K562 (cell line): ENCODE measurements around the gene APBB2. TPM values are rescaled to one million over a fixed set of nuclear protein-coding genes. Genes with fewer than 3 reads are reported as not detected.

Experiments used
- ATAC-seq: fragments of 200-7000 bp; cut with Tn5 transposase; 3 replicates; pipeline ENCODE4 v1.9.1; 2020; ENCODE audit warnings: moderate library complexity
- BruUV-seq: library from RNA; stranded (reverse); fragments of 400-500 nt; replicated peaks from 2 replicates; lab custom pipeline; 2021; lab: Mats Ljungman, UMichigan
- CTCF ChIA-PET: fragments of 300-600 bp; formaldehyde crosslinking; extraction: SDS; loops from one replicate; lab custom pipeline; 2021; ENCODE audit warnings: low intra/inter-chr PET ratio; lab: Yijun Ruan, JAX
- POLR2A ChIA-PET: fragments of 300-600, 350-650 bp; sonication (Branson Sonifier 250); formaldehyde crosslinking; extraction: SDS; loops from one replicate; lab custom pipeline; 2021; ENCODE audit warnings: antibody characterized with exemption, inconsistent platforms; lab: Yijun Ruan, JAX
- DNase-seq, 4 experiments: peaks; one replicate each; pipeline versions ENCODE4 v3.0.0 to v3.0.0-alpha.2; 2011 to 2018; ENCODE audit warnings: low spot score in 3 of 4, mixed read lengths in 3 of 4; ENCODE audit errors: extremely low read depth in 1 of 4
- FAIRE-seq: peaks from 2 replicates; lab custom pipeline; 2011; peaks lifted over from hg19 to GRCh38; lab: Jason Lieb, UNC
- H2AFZ ChIP-seq: 2 replicates; pipeline ENCODE4 v1.6.0; 2011; ENCODE audit warnings: low read depth, low read length, control low read depth, inconsistent platforms
- H3K27ac ChIP-seq: fragments of 200-600 bp; 3 replicates; pipeline ENCODE4 v1.8.0; 2011; ENCODE audit warnings: low read depth, mild to moderate bottlenecking, control low read depth, inconsistent platforms, low read length, moderate library complexity, mixed read lengths; ENCODE audit errors: extremely low read depth
- H3K27me3 ChIP-seq, 2 experiments: fragments of 300-600 bp in 1 of 2; 2 replicates in 1 of 2; 3 replicates in 1 of 2; pipeline versions ENCODE4 v1.6.0 to v1.8.0; 2011; ENCODE audit warnings: inconsistent platforms in 2 of 2, low read length in 2 of 2, mild to moderate bottlenecking in 1 of 2, mixed read lengths in 1 of 2, moderate library complexity in 1 of 2; ENCODE audit not compliant: control insufficient read depth in 2 of 2, insufficient read depth in 2 of 2
- H3K36me3 ChIP-seq: fragments of 300-600 bp; 3 replicates; pipeline ENCODE4 v1.8.0; 2011; ENCODE audit warnings: mild to moderate bottlenecking, low read length, inconsistent platforms; ENCODE audit not compliant: control insufficient read depth, insufficient read depth
- H3K4me1 ChIP-seq, 2 experiments: fragments of 200-600 bp in 1 of 2; replicated peaks in 1 of 2; 2 replicates in 1 of 2; 3 replicates in 1 of 2; pipeline versions ENCODE4 v1.5.1 to v1.8.0; 2011; ENCODE audit warnings: inconsistent platforms in 2 of 2, low read length in 2 of 2, mild to moderate bottlenecking in 1 of 2, mixed read lengths in 1 of 2, moderate library complexity in 1 of 2; ENCODE audit not compliant: control insufficient read depth in 2 of 2, insufficient read depth in 2 of 2
- H3K4me2 ChIP-seq: 2 replicates; pipeline ENCODE4 v1.6.1; 2011; ENCODE audit warnings: low read length, control low read depth, inconsistent platforms, mixed read lengths; ENCODE audit not compliant: insufficient read depth
- H3K4me3 ChIP-seq: fragments of 200-600 bp; sonication (generic), shearing (Covaris generic); 2 replicates; pipeline ENCODE4 v1.5.1; 2016; ENCODE audit warnings: control low read depth, inconsistent platforms
- H3K79me2 ChIP-seq: fragments of 200-600 bp; 3 replicates; pipeline ENCODE4 v1.8.0; 2011; ENCODE audit warnings: low read length, inconsistent platforms; ENCODE audit not compliant: control insufficient read depth, insufficient read depth
- H3K9ac ChIP-seq, 2 experiments: 2 replicates each; pipeline versions ENCODE4 v1.6.0 to v1.6.1; 2011; ENCODE audit warnings: low read depth in 2 of 2, low read length in 2 of 2, control low read depth in 1 of 2, inconsistent platforms in 1 of 2, mild to moderate bottlenecking in 1 of 2, mixed read lengths in 1 of 2; ENCODE audit not compliant: insufficient read depth in 1 of 2
- H3K9me1 ChIP-seq: one replicate; pipeline ENCODE4 v1.6.0; 2011; ENCODE audit warnings: inconsistent platforms, mild to moderate bottlenecking, low read length, moderate library complexity; ENCODE audit not compliant: control insufficient read depth, insufficient read depth
- H3K9me3 ChIP-seq: replicated peaks from 2 replicates; pipeline ENCODE4 v1.5.1; 2011; ENCODE audit warnings: low read depth, low read length, inconsistent platforms; ENCODE audit not compliant: control insufficient read depth, insufficient read depth
- H4K20me1 ChIP-seq: replicated peaks from 2 replicates; pipeline ENCODE4 v1.6.1; 2011; ENCODE audit warnings: low read length, inconsistent platforms, mixed read lengths; ENCODE audit not compliant: control insufficient read depth, insufficient read depth
- CC2D1A ChIP-seq: fragments of 450-650 bp; IDR thresholded peaks from 2 replicates; pipeline ENCODE4 v1.6.1; 2017; ENCODE audit warnings: mild to moderate bottlenecking
- FOSL1 ChIP-seq: fragments of 200-800 bp; sonication (Bioruptor generic); conservative IDR thresholded peaks from 2 replicates; pipeline ENCODE4 v1.6.1; 2016; ENCODE audit warnings: missing genetic modification characterization, missing compliant biosample characterization
- GABPB2 ChIP-seq: fragments of 250-450 bp; sonication (Bioruptor Pico); conservative IDR thresholded peaks from 2 replicates; pipeline ENCODE4 v1.5.1; 2021; ENCODE audit warnings: mild to moderate bottlenecking
- HEY1 ChIP-seq: fragments of 250-450 bp; sonication (Bioruptor Pico); IDR thresholded peaks from 2 replicates; pipeline ENCODE4 v1.5.0; 2020; ENCODE audit warnings: mild to moderate bottlenecking, moderate library complexity, borderline replicate concordance
- MYBL2 ChIP-seq, 2 experiments: fragments of 450-650 bp in 1 of 2; sonication (generic) in 1 of 2; formaldehyde crosslinking in 1 of 2; IDR thresholded peaks; 2 replicates each; pipeline versions ENCODE4 v1.6.1 to v1.8.1; 2017 to 2022; ENCODE audit warnings: borderline replicate concordance in 1 of 2, inconsistent platforms in 1 of 2, low read depth in 1 of 2, mild to moderate bottlenecking in 1 of 2, missing genetic modification reagents in 1 of 2, moderate library complexity in 1 of 2
- PKNOX1 ChIP-seq: fragments of 450-650 bp; IDR thresholded peaks from 2 replicates; pipeline ENCODE4 v1.6.1; 2016
- ZBTB40 ChIP-seq, 2 experiments: fragments of 450-650 bp in 1 of 2; sonication (generic) in 1 of 2; formaldehyde crosslinking in 1 of 2; IDR thresholded peaks; 2 replicates each; pipeline versions ENCODE4 v1.7.1 to v1.9.0; 2016 to 2022; ENCODE audit warnings: inconsistent platforms in 1 of 2, mild to moderate bottlenecking in 1 of 2, missing genetic modification reagents in 1 of 2
- ZNF77 ChIP-seq: fragments of 250-450 bp; sonication (Bioruptor Pico); IDR thresholded peaks from 2 replicates; pipeline ENCODE4 v1.5.0; 2020
- WGBS: fragments of 100-300 bp; shearing (Covaris generic); methylation state at CpG from one replicate; pipeline ENCODE4 v1.1.6; 2016; ENCODE audit warnings: low coverage, mixed read lengths; ENCODE audit not compliant: insufficient coverage; ENCODE audit errors: missing lambda C conversion rate; 5-methylcytosine and 5-hydroxymethylcytosine counted together
- in situ Hi-C: fragments of 300-500 bp; cut with MboI; formaldehyde crosslinking; loops from 4 replicates; pipeline ENCODE4 v1.15.0; 2018; ENCODE audit warnings: inconsistent platforms, mixed read lengths
- intact Hi-C: fragments of 100-400 bp; cut with micrococcal nuclease; formaldehyde crosslinking; loops from 2 replicates; pipeline ENCODE4 v1.14.2; 2022
- polyA plus RNA-seq, 8 experiments: library from polyadenylated mRNA; depleted of rRNA in 4 of 8; stranded (reverse) in 5 of 8; unstranded in 3 of 8; fragments of >200 nt; fragmentation: Nextera tagmentation in 2 of 8; fragmentation: Illumina TruSeq in 1 of 8; extraction: Ambion mirVana in 2 of 8; extraction: Trizol in 1 of 8; gene quantifications; 2 replicates each; pipeline versions ENCODE4 v1.2.1 to v1.2.3, GENCODE V29; 2011 to 2014; ENCODE audit warnings: inconsistent platforms in 1 of 8, missing spikeins in 1 of 8
- total RNA-seq, 7 experiments: library from RNA; depleted of rRNA in 6 of 7; stranded (reverse); fragments of >200 nt in 6 of 7; fragmentation: Illumina TruSeq in 2 of 7; extraction: Trizol in 2 of 7; gene quantifications; 2 replicates each; pipeline versions ENCODE4 v1.2.1 to v1.2.3, GENCODE V29; 2011 to 2021; ENCODE audit warnings: low replicate concordance in 1 of 7

APBB2 gene
- total and polyA plus RNA-seq, 9 of the 15 experiments (the other 6 are each of a cell fraction or from before 2014, with no cell fraction given): 0.08 to 2.1 (median 1.4) TPM

GRCh38 chr4:40825014-40825838 is 389.1 kb downstream of the APBB2 start:
- FAIRE-seq (no peak), ATAC-seq (no peak), DNase-seq (no peak)
- WGBS: 3% methylated on average over 19 of the region's 19 CpGs
- no peak overlapping the region for H3K4me2 ChIP-seq
- no peak overlapping the region for H2AFZ ChIP-seq
- in situ Hi-C loops (no loop called here), intact Hi-C loops (no loop called here)
- no peak overlapping the region for H3K27ac ChIP-seq
- H3K4me3 ChIP-seq: no peak overlapping the region
- H3K79me2 ChIP-seq: no peaks in the 10 kb centered on the region
- no TSS peak for BruUV-seq
- no peaks in the 10 kb centered on the region for H3K4me1 ChIP-seq
- H3K9me3 ChIP-seq: no peaks in the 10 kb centered on the region
- CTCF ChIA-PET: no interaction called here
- H3K36me3 ChIP-seq: no peaks in the 10 kb centered on the region
- H3K27me3 ChIP-seq: peaks cover 15 to 60% of the 10 kb centered on the region in 2 experiments; a peak in 4 of 5 replicates
- no peaks in the 10 kb centered on the region for H4K20me1 ChIP-seq
- H3K9ac ChIP-seq: no peak overlapping the region
- POLR2A ChIA-PET: interaction anchor here (0.6 kb wide), 1 partner anchor 35 kb away, joined by 3 read pairs; no protein-coding TSS in a partner anchor
- no peaks in the 10 kb centered on the region for H3K9me1 ChIP-seq
- TF ChIP-seq ZNF77 (CRISPR knock-in tag) (no peak), MYBL2 (IDR thresholded peaks at IDR 0.05; ENCODE audit: low read depth) (no peak), MYBL2 (CRISPR knock-in tag; IDR thresholded peaks at IDR 0.05; ENCODE audit: borderline replicate concordance) (no peak), PKNOX1 (no peak), CC2D1A (no peak), GABPB2 (CRISPR knock-in tag) (no peak), HEY1 (CRISPR knock-in tag) (no peak), ZBTB40 (IDR thresholded peaks at IDR 0.05) (no peak), ZBTB40 (CRISPR knock-in tag; IDR thresholded peaks at IDR 0.05) (no peak), FOSL1 (tag) (no peak)
